OCI-LY1 (cell line): Measurements from ENCODE around the gene DUS2.
"Not testable (repeated sequence)": the region's sequence is repeated elsewhere in the genome, so short reads cannot be mapped to it uniquely, and the experiment has no call there.

Source experiments
- H2AFZ ChIP-seq: fragments of 200-600 bp; sonication (generic), shearing (Covaris generic); 2 replicates; pipeline ENCODE4 v1.6.0; 2014; ENCODE audit warnings: antibody characterized with exemption, mild to moderate bottlenecking, low read length
- H3F3A ChIP-seq: fragments of 200-600 bp; sonication (generic), shearing (Covaris generic); 2 replicates; pipeline ENCODE4 v1.6.0; 2014; ENCODE audit warnings: mild to moderate bottlenecking, antibody characterized with exemption, low read length, moderate library complexity; ENCODE audit not compliant: insufficient read depth
- H3K27ac ChIP-seq: fragments of 200-600 bp; sonication (generic); 2 replicates; pipeline ENCODE4 v1.5.1; 2014; ENCODE audit warnings: low read length, mixed run types, mild to moderate bottlenecking, low read depth; ENCODE audit not compliant: poor library complexity, severe bottlenecking
- H3K27me3 ChIP-seq: fragments of 200-600 bp; sonication (generic); 2 replicates; pipeline ENCODE4 v1.6.0; 2014; ENCODE audit warnings: antibody characterized with exemption, mild to moderate bottlenecking, low read length, moderate library complexity; ENCODE audit not compliant: insufficient read depth
- H3K36me3 ChIP-seq: fragments of 200-600 bp; sonication (generic); 2 replicates; pipeline ENCODE4 v1.6.1; 2014; ENCODE audit warnings: mild to moderate bottlenecking, antibody characterized with exemption, low read length, moderate library complexity, mixed read lengths; ENCODE audit not compliant: insufficient read depth
- H3K4me1 ChIP-seq: fragments of 200-600 bp; sonication (generic); 2 replicates; pipeline ENCODE4 v1.5.1; 2014; ENCODE audit warnings: mild to moderate bottlenecking, low read length, moderate library complexity; ENCODE audit not compliant: insufficient read depth, severe bottlenecking
- H3K4me2 ChIP-seq: fragments of 200-600 bp; sonication (generic), shearing (Covaris generic); 2 replicates; pipeline ENCODE4 v1.6.1; 2014; ENCODE audit warnings: low read length
- H3K4me3 ChIP-seq: fragments of 200-600 bp; sonication (generic); 2 replicates; pipeline ENCODE4 v1.5.1; 2014; ENCODE audit warnings: low read length, low read depth, mild to moderate bottlenecking, mixed read lengths; ENCODE audit not compliant: poor library complexity, severe bottlenecking
- H3K79me2 ChIP-seq: fragments of 200-600 bp; shearing (Covaris generic); 2 replicates; pipeline ENCODE4 v1.6.1; 2016; ENCODE audit warnings: mixed run types, low read length, mixed read lengths; ENCODE audit not compliant: insufficient read depth
- H3K9ac ChIP-seq: fragments of 200-600 bp; sonication (generic), shearing (Covaris generic); 2 replicates; pipeline ENCODE4 v1.6.1; 2014; ENCODE audit warnings: mild to moderate bottlenecking, low read length, mixed read lengths
- H3K9me2 ChIP-seq: fragments of 200-600 bp; sonication (generic), shearing (Covaris generic); 2 replicates; pipeline ENCODE4 v1.6.1; 2014; ENCODE audit warnings: low read depth, mild to moderate bottlenecking, low read length, mixed read lengths
- H3K9me3 ChIP-seq: fragments of 200-600 bp; shearing (Covaris generic); 2 replicates; pipeline ENCODE4 v1.6.1; 2014; ENCODE audit warnings: low read length, mixed read lengths
- H4K20me1 ChIP-seq: fragments of 200-600 bp; sonication (generic), shearing (Covaris generic); 2 replicates; pipeline ENCODE4 v1.6.0; 2016; ENCODE audit warnings: mild to moderate bottlenecking, low read length; ENCODE audit not compliant: insufficient read depth
- EZH2 ChIP-seq: fragments of 200-600 bp; sonication (generic), shearing (Covaris generic); IDR thresholded peaks from 2 replicates; pipeline ENCODE4 v1.8.0; 2017; ENCODE audit warnings: borderline replicate concordance, mixed run types, mild to moderate bottlenecking, antibody characterized with exemption, low read length, moderate library complexity, mixed read lengths
- TF ChIP-seq, protein P1 (sequence below): fragments of 200-600 bp; sonication (generic), shearing (Covaris generic); IDR thresholded peaks from 2 replicates; pipeline ENCODE4 v1.5.1; 2017; ENCODE audit warnings: mild to moderate bottlenecking, antibody characterized with exemption, low read length, moderate library complexity, mixed read lengths

Gene DUS2

DNA sequence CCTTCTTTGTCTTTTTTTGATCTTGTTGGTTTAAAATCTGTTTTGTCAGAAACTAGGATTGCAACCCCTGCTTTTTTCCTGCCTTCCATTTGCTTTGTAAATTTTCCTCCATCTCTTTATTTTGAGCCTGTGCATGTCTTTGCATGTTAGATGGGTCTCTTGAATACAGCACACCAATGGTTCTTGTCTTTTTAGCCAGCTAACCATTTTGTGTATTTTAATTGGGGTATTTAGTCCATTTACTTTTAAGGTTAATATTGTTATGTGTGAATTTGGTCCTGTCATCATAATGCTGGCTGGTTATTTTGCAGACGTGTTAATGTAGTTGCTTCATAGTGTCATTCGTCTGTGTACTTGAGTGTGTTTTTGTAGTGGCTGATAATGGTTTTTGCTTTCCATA is 88.3 kb downstream of the DUS2 start:
- H3F3A ChIP-seq = no peaks in the 10 kb centered on the region
- H3K4me1 ChIP-seq = peaks cover 6% of the 10 kb centered on the region
- H4K20me1 ChIP-seq = no peaks in the 10 kb centered on the region
- no peak overlapping the region for H2AFZ ChIP-seq
- no peak overlapping the region for H3K9ac ChIP-seq
- H3K4me2 ChIP-seq = no peak overlapping the region
- H3K9me3 ChIP-seq = 0 out of 2 replicates have a peak, but pooled peaks cover 3% of the 10 kb centered on the region
- no peaks in the 10 kb centered on the region; the same call in 1 of the 2 replicates for H3K36me3 ChIP-seq
- H3K79me2 ChIP-seq = peaks cover 55% of the 10 kb centered on the region
- no peak overlapping the region for H3K27ac ChIP-seq
- TF ChIP-seq EZH2 = no peak
- TF ChIP-seq, protein P1, sequence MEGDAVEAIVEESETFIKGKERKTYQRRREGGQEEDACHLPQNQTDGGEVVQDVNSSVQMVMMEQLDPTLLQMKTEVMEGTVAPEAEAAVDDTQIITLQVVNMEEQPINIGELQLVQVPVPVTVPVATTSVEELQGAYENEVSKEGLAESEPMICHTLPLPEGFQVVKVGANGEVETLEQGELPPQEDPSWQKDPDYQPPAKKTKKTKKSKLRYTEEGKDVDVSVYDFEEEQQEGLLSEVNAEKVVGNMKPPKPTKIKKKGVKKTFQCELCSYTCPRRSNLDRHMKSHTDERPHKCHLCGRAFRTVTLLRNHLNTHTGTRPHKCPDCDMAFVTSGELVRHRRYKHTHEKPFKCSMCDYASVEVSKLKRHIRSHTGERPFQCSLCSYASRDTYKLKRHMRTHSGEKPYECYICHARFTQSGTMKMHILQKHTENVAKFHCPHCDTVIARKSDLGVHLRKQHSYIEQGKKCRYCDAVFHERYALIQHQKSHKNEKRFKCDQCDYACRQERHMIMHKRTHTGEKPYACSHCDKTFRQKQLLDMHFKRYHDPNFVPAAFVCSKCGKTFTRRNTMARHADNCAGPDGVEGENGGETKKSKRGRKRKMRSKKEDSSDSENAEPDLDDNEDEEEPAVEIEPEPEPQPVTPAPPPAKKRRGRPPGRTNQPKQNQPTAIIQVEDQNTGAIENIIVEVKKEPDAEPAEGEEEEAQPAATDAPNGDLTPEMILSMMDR = no peak
- H3K27me3 ChIP-seq = no peaks in the 10 kb centered on the region
- H3K9me2 ChIP-seq = no peaks in the 10 kb centered on the region
- no peak overlapping the region for H3K4me3 ChIP-seq

DNA sequence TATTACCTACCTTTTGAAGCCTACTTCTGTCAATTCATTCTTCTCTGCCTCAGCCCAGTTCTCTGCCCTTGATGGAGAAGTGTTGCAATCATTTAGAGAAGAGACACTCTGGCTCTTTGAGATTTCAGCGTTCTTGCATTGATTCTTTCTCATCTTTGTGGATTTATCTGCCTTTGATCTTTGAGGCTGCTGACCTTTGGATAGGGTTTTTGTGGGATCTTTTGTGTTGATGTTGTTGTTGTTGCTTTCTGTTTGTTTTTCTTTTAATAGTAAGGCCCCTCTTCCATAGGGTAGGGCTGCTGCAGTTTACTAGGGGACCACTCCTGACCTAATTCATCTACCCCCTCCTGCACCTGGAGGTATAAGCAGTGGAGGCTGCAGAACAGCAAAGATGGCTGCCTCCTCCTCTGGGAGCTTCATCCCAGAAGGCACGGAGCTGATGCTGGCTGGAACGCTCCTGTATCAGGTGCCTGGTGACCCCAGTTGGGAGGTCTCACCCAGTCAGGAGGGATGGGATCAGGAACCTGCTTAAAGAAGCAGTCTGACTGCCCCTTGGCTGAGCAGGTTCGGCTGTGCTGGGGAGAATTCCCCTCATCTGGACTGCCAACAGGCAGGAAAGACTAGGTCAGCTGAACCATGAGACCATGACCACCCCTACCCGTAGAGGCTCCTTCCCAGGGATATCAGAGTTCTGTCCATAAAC is 90.1 kb downstream of the DUS2 start:
- no peak overlapping the region for H3K4me2 ChIP-seq
- no peaks in the 10 kb centered on the region for H3K36me3 ChIP-seq
- no peaks in the 10 kb centered on the region for H3K9me2 ChIP-seq
- H2AFZ ChIP-seq = no peak overlapping the region
- no peak overlapping the region for H3K27ac ChIP-seq
- H4K20me1 ChIP-seq = no peaks in the 10 kb centered on the region
- no peak overlapping the region for H3K9ac ChIP-seq
- peaks cover 15% of the 10 kb centered on the region for H3K4me1 ChIP-seq
- H3K79me2 ChIP-seq = peaks cover 55% of the 10 kb centered on the region
- 0 out of 2 replicates have a peak, but pooled peaks cover 3% of the 10 kb centered on the region for H3K9me3 ChIP-seq
- TF ChIP-seq, protein P1 = no peak
- no peak for TF ChIP-seq EZH2
- H3K4me3 ChIP-seq = no peak overlapping the region
- no peaks in the 10 kb centered on the region for H3K27me3 ChIP-seq
- no peaks in the 10 kb centered on the region for H3F3A ChIP-seq

DNA sequence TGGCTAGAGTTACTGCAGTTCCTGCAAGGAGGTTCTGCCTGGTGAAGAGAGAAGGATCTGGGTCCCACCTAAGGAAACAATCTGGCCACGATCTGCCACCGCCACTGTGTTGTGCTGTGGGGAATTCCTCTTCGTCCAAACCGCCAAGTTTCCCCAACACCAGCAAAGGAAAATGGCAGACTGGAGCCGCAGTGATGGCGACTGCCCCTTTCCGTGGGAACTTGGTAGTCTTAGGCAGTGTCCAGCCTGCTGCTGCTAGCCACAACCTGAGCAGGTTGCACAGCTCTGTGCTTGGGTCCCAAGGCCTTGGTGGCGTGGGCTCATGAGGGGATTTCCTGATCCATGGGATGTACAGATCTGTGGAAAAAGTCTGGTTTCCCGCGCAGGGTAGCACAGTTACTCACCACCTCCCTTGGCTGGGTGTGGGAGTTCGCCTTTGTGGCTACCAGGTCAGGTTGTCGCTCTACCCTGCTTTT is 90.7 kb downstream of the DUS2 start:
- no peaks in the 10 kb centered on the region for H3K9me2 ChIP-seq
- H2AFZ ChIP-seq = no peak overlapping the region
- H3K36me3 ChIP-seq = no peaks in the 10 kb centered on the region
- TF ChIP-seq, protein P1 = no peak
- no peak for TF ChIP-seq EZH2
- 0 out of 2 replicates have a peak, but pooled peaks cover under 1% of the 10 kb centered on the region for H3K9me3 ChIP-seq
- H3K27ac ChIP-seq = no peak overlapping the region
- H3K79me2 ChIP-seq = peaks cover 55% of the 10 kb centered on the region
- H3K27me3 ChIP-seq = no peaks in the 10 kb centered on the region
- H4K20me1 ChIP-seq = no peaks in the 10 kb centered on the region
- H3K4me1 ChIP-seq = peaks cover 21% of the 10 kb centered on the region
- no peaks in the 10 kb centered on the region for H3F3A ChIP-seq
- no peak overlapping the region for H3K9ac ChIP-seq
- no peak overlapping the region for H3K4me3 ChIP-seq
- H3K4me2 ChIP-seq = no peak overlapping the region

DNA sequence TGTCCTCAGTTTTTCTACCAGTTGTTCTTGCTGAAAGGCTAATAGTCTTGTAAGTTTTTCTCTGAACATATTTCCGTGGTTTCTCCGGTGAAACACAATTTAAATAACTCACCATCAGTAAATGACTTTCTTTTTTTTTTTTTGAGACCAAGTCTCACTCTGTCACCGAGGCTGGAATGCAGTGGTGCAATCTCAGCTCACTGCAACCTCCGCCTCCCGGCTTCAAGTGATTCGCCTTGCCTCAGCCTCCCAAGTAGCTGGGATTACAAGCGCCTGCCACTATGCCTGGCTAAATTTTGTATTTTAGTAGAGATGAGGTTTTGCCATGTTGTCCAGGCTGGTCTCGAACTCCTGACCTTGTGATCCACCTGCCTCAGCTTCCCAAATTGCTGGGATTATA is 91.9 kb downstream of the DUS2 start:
- H3K9ac ChIP-seq, H3K9me2 ChIP-seq, H3K27ac ChIP-seq, H3K27me3 ChIP-seq, H3K4me3 ChIP-seq, H3K36me3 ChIP-seq, H3K4me2 ChIP-seq, H3F3A ChIP-seq, H3K9me3 ChIP-seq, H4K20me1 ChIP-seq, H2AFZ ChIP-seq: not testable (repeated sequence)
- Histone ChIP-seq H3K4me1 (peaks cover 32% of the 10 kb centered on the region), H3K79me2 (peaks cover 52% of the 10 kb centered on the region)
